Smooth muscle cell of bladder (primary cell): Measurements from ENCODE around the gene DAZ4. TPM values are rescaled to one million over a fixed set of nuclear protein-coding genes. Genes with fewer than 3 reads are reported as not detected.

Experiments
- total RNA-seq: library from RNA; depleted of rRNA; stranded (reverse); fragments of >200 nt; gene quantifications from 2 replicates; pipeline ENCODE4 v1.2.3, GENCODE V29; 2014

Gene DAZ4, protein sequence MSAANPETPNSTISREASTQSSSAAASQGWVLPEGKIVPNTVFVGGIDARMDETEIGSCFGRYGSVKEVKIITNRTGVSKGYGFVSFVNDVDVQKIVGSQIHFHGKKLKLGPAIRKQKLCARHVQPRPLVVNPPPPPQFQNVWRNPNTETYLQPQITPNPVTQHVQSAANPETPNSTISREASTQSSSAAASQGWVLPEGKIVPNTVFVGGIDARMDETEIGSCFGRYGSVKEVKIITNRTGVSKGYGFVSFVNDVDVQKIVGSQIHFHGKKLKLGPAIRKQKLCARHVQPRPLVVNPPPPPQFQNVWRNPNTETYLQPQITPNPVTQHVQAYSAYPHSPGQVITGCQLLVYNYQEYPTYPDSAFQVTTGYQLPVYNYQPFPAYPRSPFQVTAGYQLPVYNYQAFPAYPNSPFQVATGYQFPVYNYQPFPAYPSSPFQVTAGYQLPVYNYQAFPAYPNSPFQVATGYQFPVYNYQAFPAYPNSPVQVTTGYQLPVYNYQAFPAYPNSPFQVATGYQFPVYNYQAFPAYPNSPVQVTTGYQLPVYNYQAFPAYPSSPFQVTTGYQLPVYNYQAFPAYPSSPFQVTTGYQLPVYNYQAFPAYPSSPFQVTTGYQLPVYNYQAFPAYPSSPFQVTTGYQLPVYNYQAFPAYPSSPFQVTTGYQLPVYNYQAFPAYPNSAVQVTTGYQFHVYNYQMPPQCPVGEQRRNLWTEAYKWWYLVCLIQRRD
- not detected in 2 replicates for total RNA-seq

DNA sequence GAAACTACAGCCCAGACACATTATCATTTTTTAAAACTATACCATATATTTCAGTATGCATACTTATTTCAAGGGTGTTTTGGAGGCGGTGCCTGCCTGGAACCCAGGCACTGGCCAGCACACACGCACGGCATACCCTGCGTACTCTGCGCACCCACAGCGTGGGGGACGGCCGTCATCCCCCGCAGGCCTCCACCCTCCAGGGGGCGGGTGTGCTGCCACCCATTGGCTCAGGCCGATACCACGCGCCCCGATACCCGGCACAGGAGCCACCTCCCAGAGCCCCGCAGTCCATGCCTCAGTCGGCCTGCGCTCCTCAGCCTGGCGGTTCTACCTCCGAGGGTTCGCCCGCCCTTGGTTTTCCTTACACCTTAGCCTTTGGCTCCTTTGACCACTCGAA, at the start of gene DAZ4:
DAZ4 (plus strand) TSS at position 301 of the 400 bp plus-strand sequence. CDS start 208 bp downstream, outside the sequence.

DNA sequence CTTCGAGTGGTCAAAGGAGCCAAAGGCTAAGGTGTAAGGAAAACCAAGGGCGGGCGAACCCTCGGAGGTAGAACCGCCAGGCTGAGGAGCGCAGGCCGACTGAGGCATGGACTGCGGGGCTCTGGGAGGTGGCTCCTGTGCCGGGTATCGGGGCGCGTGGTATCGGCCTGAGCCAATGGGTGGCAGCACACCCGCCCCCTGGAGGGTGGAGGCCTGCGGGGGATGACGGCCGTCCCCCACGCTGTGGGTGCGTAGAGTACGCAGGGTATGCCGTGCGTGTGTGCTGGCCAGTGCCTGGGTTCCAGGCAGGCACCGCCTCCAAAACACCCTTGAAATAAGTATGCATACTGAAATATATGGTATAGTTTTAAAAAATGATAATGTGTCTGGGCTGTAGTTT, 20.4 kb upstream of the DAZ4 start, which contains the start of gene DAZ3:
DAZ3 (minus strand) TSS at position 101 of the 400 bp plus-strand sequence. CDS start 208 bp downstream, outside the sequence.

Other genes with a start within 250 kb of the DAZ4 start
- gene BPY2B, start 215.9 kb upstream of the DAZ4 start, total RNA-seq: not detected in 2 replicates
- not detected in 2 replicates for gene DAZ3, start 20.5 kb upstream of the DAZ4 start, total RNA-seq
- gene BPY2C, start 218.2 kb downstream of the DAZ4 start, total RNA-seq: not detected in 2 replicates